ENCODE results near the gene EFHC2.

The EFHC2 gene

DNA sequence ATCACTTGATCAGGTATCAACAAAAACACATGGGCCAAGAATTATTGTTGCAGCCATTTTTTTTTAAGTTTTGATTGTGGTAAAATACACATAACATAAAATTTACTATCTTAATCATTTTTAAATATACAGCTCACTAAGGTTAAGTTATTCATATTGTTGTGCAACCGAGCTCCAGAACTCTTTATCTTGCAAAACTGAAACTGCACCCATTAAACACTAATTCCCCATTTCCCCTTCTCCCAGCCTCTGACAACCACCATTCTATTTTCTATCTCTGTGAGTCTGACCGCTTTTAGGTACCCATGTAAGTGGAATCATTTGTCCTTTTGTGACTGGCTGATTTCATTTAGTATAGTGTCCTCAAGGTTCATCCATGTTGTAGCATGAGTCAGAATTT, 244.1 kb downstream of the EFHC2 start:
- DNase-seq (ENCODE audit: low spot score), result no peak
- TF ChIP-seq, protein P1, sequence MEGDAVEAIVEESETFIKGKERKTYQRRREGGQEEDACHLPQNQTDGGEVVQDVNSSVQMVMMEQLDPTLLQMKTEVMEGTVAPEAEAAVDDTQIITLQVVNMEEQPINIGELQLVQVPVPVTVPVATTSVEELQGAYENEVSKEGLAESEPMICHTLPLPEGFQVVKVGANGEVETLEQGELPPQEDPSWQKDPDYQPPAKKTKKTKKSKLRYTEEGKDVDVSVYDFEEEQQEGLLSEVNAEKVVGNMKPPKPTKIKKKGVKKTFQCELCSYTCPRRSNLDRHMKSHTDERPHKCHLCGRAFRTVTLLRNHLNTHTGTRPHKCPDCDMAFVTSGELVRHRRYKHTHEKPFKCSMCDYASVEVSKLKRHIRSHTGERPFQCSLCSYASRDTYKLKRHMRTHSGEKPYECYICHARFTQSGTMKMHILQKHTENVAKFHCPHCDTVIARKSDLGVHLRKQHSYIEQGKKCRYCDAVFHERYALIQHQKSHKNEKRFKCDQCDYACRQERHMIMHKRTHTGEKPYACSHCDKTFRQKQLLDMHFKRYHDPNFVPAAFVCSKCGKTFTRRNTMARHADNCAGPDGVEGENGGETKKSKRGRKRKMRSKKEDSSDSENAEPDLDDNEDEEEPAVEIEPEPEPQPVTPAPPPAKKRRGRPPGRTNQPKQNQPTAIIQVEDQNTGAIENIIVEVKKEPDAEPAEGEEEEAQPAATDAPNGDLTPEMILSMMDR (IDR thresholded peaks at IDR 0.05; ENCODE audit: extremely low read depth, missing control alignments), result no peak
